ENCODE results near the gene FA2H.

- TF ChIP-seq POLR2A (IDR thresholded peaks at IDR 0.05) (no peak), CTCF (IDR thresholded peaks at IDR 0.05) (no peak)
Observed at GRCh38 chr16:74769586-74770190, 4.9 kb downstream of the FA2H start.

All from right lobe of liver (tissue), 4 donors.